K562 (cell line): ENCODE data around the gene DBP. TPM values are rescaled to one million over a fixed set of nuclear protein-coding genes. Genes with fewer than 3 reads are reported as not detected.

Experiments used
- ATAC-seq: fragments of 200-7000 bp; cut with Tn5 transposase; 3 replicates; pipeline ENCODE4 v1.9.1; 2020; ENCODE audit warnings: moderate library complexity
- BruUV-seq: library from RNA; stranded (reverse); fragments of 400-500 nt; replicated peaks from 2 replicates; lab custom pipeline; 2021; lab: Mats Ljungman, UMichigan
- CTCF ChIA-PET: fragments of 300-600 bp; formaldehyde crosslinking; extraction: SDS; loops from one replicate; lab custom pipeline; 2021; ENCODE audit warnings: low intra/inter-chr PET ratio; lab: Yijun Ruan, JAX
- POLR2A ChIA-PET: fragments of 300-600, 350-650 bp; sonication (Branson Sonifier 250); formaldehyde crosslinking; extraction: SDS; loops from one replicate; lab custom pipeline; 2021; ENCODE audit warnings: antibody characterized with exemption, inconsistent platforms; lab: Yijun Ruan, JAX
- DNase-seq, 4 experiments: peaks; one replicate each; pipeline versions ENCODE4 v3.0.0 to v3.0.0-alpha.2; 2011 to 2018; ENCODE audit warnings: low spot score in 3 of 4, mixed read lengths in 3 of 4; ENCODE audit errors: extremely low read depth in 1 of 4
- FAIRE-seq: peaks from 2 replicates; lab custom pipeline; 2011; peaks lifted over from hg19 to GRCh38; lab: Jason Lieb, UNC
- H2AFZ ChIP-seq: 2 replicates; pipeline ENCODE4 v1.6.0; 2011; ENCODE audit warnings: low read depth, low read length, control low read depth, inconsistent platforms
- H3K27ac ChIP-seq: fragments of 200-600 bp; 3 replicates; pipeline ENCODE4 v1.8.0; 2011; ENCODE audit warnings: low read depth, mild to moderate bottlenecking, control low read depth, inconsistent platforms, low read length, moderate library complexity, mixed read lengths; ENCODE audit errors: extremely low read depth
- H3K27me3 ChIP-seq, 2 experiments: fragments of 300-600 bp in 1 of 2; 2 replicates in 1 of 2; 3 replicates in 1 of 2; pipeline versions ENCODE4 v1.6.0 to v1.8.0; 2011; ENCODE audit warnings: inconsistent platforms in 2 of 2, low read length in 2 of 2, mild to moderate bottlenecking in 1 of 2, mixed read lengths in 1 of 2, moderate library complexity in 1 of 2; ENCODE audit not compliant: control insufficient read depth in 2 of 2, insufficient read depth in 2 of 2
- H3K36me3 ChIP-seq: fragments of 300-600 bp; 3 replicates; pipeline ENCODE4 v1.8.0; 2011; ENCODE audit warnings: mild to moderate bottlenecking, low read length, inconsistent platforms; ENCODE audit not compliant: control insufficient read depth, insufficient read depth
- H3K4me1 ChIP-seq, 2 experiments: fragments of 200-600 bp in 1 of 2; replicated peaks in 1 of 2; 2 replicates in 1 of 2; 3 replicates in 1 of 2; pipeline versions ENCODE4 v1.5.1 to v1.8.0; 2011; ENCODE audit warnings: inconsistent platforms in 2 of 2, low read length in 2 of 2, mild to moderate bottlenecking in 1 of 2, mixed read lengths in 1 of 2, moderate library complexity in 1 of 2; ENCODE audit not compliant: control insufficient read depth in 2 of 2, insufficient read depth in 2 of 2
- H3K4me2 ChIP-seq: 2 replicates; pipeline ENCODE4 v1.6.1; 2011; ENCODE audit warnings: low read length, control low read depth, inconsistent platforms, mixed read lengths; ENCODE audit not compliant: insufficient read depth
- H3K4me3 ChIP-seq: fragments of 200-600 bp; sonication (generic), shearing (Covaris generic); 2 replicates; pipeline ENCODE4 v1.5.1; 2016; ENCODE audit warnings: control low read depth, inconsistent platforms
- H3K79me2 ChIP-seq: fragments of 200-600 bp; 3 replicates; pipeline ENCODE4 v1.8.0; 2011; ENCODE audit warnings: low read length, inconsistent platforms; ENCODE audit not compliant: control insufficient read depth, insufficient read depth
- H3K9ac ChIP-seq, 2 experiments: 2 replicates each; pipeline versions ENCODE4 v1.6.0 to v1.6.1; 2011; ENCODE audit warnings: low read depth in 2 of 2, low read length in 2 of 2, control low read depth in 1 of 2, inconsistent platforms in 1 of 2, mild to moderate bottlenecking in 1 of 2, mixed read lengths in 1 of 2; ENCODE audit not compliant: insufficient read depth in 1 of 2
- H3K9me1 ChIP-seq: one replicate; pipeline ENCODE4 v1.6.0; 2011; ENCODE audit warnings: inconsistent platforms, mild to moderate bottlenecking, low read length, moderate library complexity; ENCODE audit not compliant: control insufficient read depth, insufficient read depth
- H3K9me3 ChIP-seq: replicated peaks from 2 replicates; pipeline ENCODE4 v1.5.1; 2011; ENCODE audit warnings: low read depth, low read length, inconsistent platforms; ENCODE audit not compliant: control insufficient read depth, insufficient read depth
- H4K20me1 ChIP-seq: replicated peaks from 2 replicates; pipeline ENCODE4 v1.6.1; 2011; ENCODE audit warnings: low read length, inconsistent platforms, mixed read lengths; ENCODE audit not compliant: control insufficient read depth, insufficient read depth
- DACH1 ChIP-seq: fragments of 450-650 bp; IDR thresholded peaks from 2 replicates; pipeline ENCODE4 v1.6.1; 2018; ENCODE audit not compliant: partially characterized antibody
- HMG20A ChIP-seq: fragments of 450-650 bp; formaldehyde crosslinking; conservative IDR thresholded peaks from 2 replicates; pipeline ENCODE4 v1.4.0; 2020; ENCODE audit warnings: mild to moderate bottlenecking, mixed read lengths
- LARP7 ChIP-seq: fragments of 450-650 bp; IDR thresholded peaks from 2 replicates; pipeline ENCODE4 v1.6.1; 2016
- NFE2L1 ChIP-seq: fragments of 450-650 bp; IDR thresholded peaks from 2 replicates; pipeline ENCODE4 v1.6.1; 2016; ENCODE audit warnings: missing genetic modification characterization, low read depth, mild to moderate bottlenecking, missing compliant biosample characterization, moderate library complexity, borderline replicate concordance
- PCBP2 ChIP-seq: fragments of 200-400 bp; formaldehyde crosslinking; IDR thresholded peaks from 2 replicates; pipeline ENCODE4 v1.6.1; 2018; ENCODE audit warnings: low read length, low read depth, mild to moderate bottlenecking, moderate library complexity; ENCODE audit not compliant: poor library complexity, severe bottlenecking
- POLR2AphosphoS5 ChIP-seq: IDR thresholded peaks from 2 replicates; pipeline ENCODE4 v1.6.1; 2011; ENCODE audit warnings: mild to moderate bottlenecking, low read depth, low read length, moderate library complexity; ENCODE audit not compliant: control insufficient read depth, insufficient read depth
- RAD51 ChIP-seq: fragments of 450-650 bp; IDR thresholded peaks from 2 replicates; pipeline ENCODE4 v1.7.1; 2016; ENCODE audit warnings: low read depth, mild to moderate bottlenecking, borderline replicate concordance
- RFX1 ChIP-seq: fragments of 450-650 bp; IDR thresholded peaks from 2 replicates; pipeline ENCODE4 v1.6.1; 2016; ENCODE audit warnings: mild to moderate bottlenecking, moderate library complexity
- SFPQ ChIP-seq: fragments of 200-400 bp; formaldehyde crosslinking; IDR thresholded peaks from 2 replicates; pipeline ENCODE4 v1.6.1; 2017; ENCODE audit warnings: mild to moderate bottlenecking, low read depth, low read length, moderate library complexity
- SRSF1 ChIP-seq: fragments of 200-400 bp; formaldehyde crosslinking; IDR thresholded peaks from 2 replicates; pipeline ENCODE4 v1.6.1; 2017; ENCODE audit warnings: mild to moderate bottlenecking, low read depth, low read length, moderate library complexity
- ZHX1 ChIP-seq: fragments of 150-350 bp; conservative IDR thresholded peaks from 2 replicates; pipeline ENCODE4 v1.6.1; 2014; ENCODE audit warnings: low read length
- ZNF316 ChIP-seq: fragments of 450-650 bp; IDR thresholded peaks from 2 replicates; pipeline ENCODE4 v1.6.1; 2016
- ZNF436 ChIP-seq: fragments of 250-450, 450-650 bp; sonication (Bioruptor Pico); formaldehyde crosslinking; IDR thresholded peaks from 2 replicates; pipeline ENCODE4 v1.7.0; 2020; ENCODE audit warnings: mild to moderate bottlenecking
- ZNF740 ChIP-seq, 3 experiments: fragments of 200-800 bp in 1 of 3; sonication (Bioruptor generic) in 1 of 3; sonication (generic) in 1 of 3; formaldehyde crosslinking in 1 of 3; IDR thresholded peaks; 2 replicates each; pipeline versions ENCODE4 v1.6.1 to v1.8.0; 2016 to 2022; ENCODE audit warnings: mild to moderate bottlenecking in 2 of 3, missing compliant biosample characterization in 2 of 3, missing genetic modification characterization in 2 of 3, missing genetic modification reagents in 1 of 3
- ZNF76 ChIP-seq: fragments of 250-450 bp; sonication (Bioruptor Pico); IDR thresholded peaks from 2 replicates; pipeline ENCODE4 v1.4.0; 2020; ENCODE audit warnings: mild to moderate bottlenecking, moderate library complexity, borderline replicate concordance
- WGBS: fragments of 100-300 bp; shearing (Covaris generic); methylation state at CpG from one replicate; pipeline ENCODE4 v1.1.6; 2016; ENCODE audit warnings: low coverage, mixed read lengths; ENCODE audit not compliant: insufficient coverage; ENCODE audit errors: missing lambda C conversion rate; 5-methylcytosine and 5-hydroxymethylcytosine counted together
- in situ Hi-C: fragments of 300-500 bp; cut with MboI; formaldehyde crosslinking; loops from 4 replicates; pipeline ENCODE4 v1.15.0; 2018; ENCODE audit warnings: inconsistent platforms, mixed read lengths
- intact Hi-C: fragments of 100-400 bp; cut with micrococcal nuclease; formaldehyde crosslinking; loops from 2 replicates; pipeline ENCODE4 v1.14.2; 2022
- polyA plus RNA-seq, 8 experiments: library from polyadenylated mRNA; depleted of rRNA in 4 of 8; stranded (reverse) in 5 of 8; unstranded in 3 of 8; fragments of >200 nt; fragmentation: Nextera tagmentation in 2 of 8; fragmentation: Illumina TruSeq in 1 of 8; extraction: Ambion mirVana in 2 of 8; extraction: Trizol in 1 of 8; gene quantifications; 2 replicates each; pipeline versions ENCODE4 v1.2.1 to v1.2.3, GENCODE V29; 2011 to 2014; ENCODE audit warnings: inconsistent platforms in 1 of 8, missing spikeins in 1 of 8
- total RNA-seq, 7 experiments: library from RNA; depleted of rRNA in 6 of 7; stranded (reverse); fragments of >200 nt in 6 of 7; fragmentation: Illumina TruSeq in 2 of 7; extraction: Trizol in 2 of 7; gene quantifications; 2 replicates each; pipeline versions ENCODE4 v1.2.1 to v1.2.3, GENCODE V29; 2011 to 2021; ENCODE audit warnings: low replicate concordance in 1 of 7

Gene DBP
- total and polyA plus RNA-seq, 9 of the 15 experiments (the other 6 are each of a cell fraction or from before 2014, with no cell fraction given), result 0.25 to 5.5 (median 1.8) TPM

- peaks cover 11% of the 10 kb centered on the region for H3K9me1 ChIP-seq
- H2AFZ ChIP-seq, result no peak overlapping the region
- H3K27me3 ChIP-seq, result no peaks in the 10 kb centered on the region
- H3K4me2 ChIP-seq, result peak overlapping the region; percentile 91; the same call in 1 of the 2 replicates
- peaks cover 37% of the 10 kb centered on the region for H4K20me1 ChIP-seq
- peak overlapping the region in 1 of 2 experiments; percentile 94; a peak in 2 of 4 replicates for H3K9ac ChIP-seq
- peaks cover 44% of the 10 kb centered on the region for H3K79me2 ChIP-seq
- no TSS peak for BruUV-seq
- CTCF ChIA-PET, result no interaction called here
- DNase-seq, result peak in 1 of 4 experiments; percentile 7
- peaks cover 30 to 63% of the 10 kb centered on the region in 2 experiments; a peak in 4 of 5 replicates for H3K4me1 ChIP-seq
- FAIRE-seq, result no peak
- intact Hi-C loops, result no loop called here
- POLR2A ChIA-PET, result interaction anchor here (0.8 to 4.7 kb wide), 14 partner anchors 8 to 169 kb away, joined by 3 to 85 read pairs (median 3); partner anchors contain the start of gene SPACA4
- no peak overlapping the region; the same call in 1 of the 2 replicates for H3K4me3 ChIP-seq
- in situ Hi-C loops, result no loop called here
- WGBS, result 68% methylated on average over 16 of the region's 19 CpGs
- H3K9me3 ChIP-seq, result no peaks in the 10 kb centered on the region
- ATAC-seq, result no peak
- peaks cover 38% of the 10 kb centered on the region; the same call in 2 of the 3 replicates for H3K36me3 ChIP-seq
- no peak overlapping the region; the same call in 2 of the 3 replicates for H3K27ac ChIP-seq
- TF ChIP-seq RFX1, result no peak
- no peak for TF ChIP-seq NFE2L1
- peak; percentile 91 for TF ChIP-seq ZNF316
- no peak for TF ChIP-seq SFPQ
- no peak for TF ChIP-seq ZHX1
- no peak for TF ChIP-seq HMG20A (CRISPR knock-in tag)
- no peak for TF ChIP-seq DACH1
- no peak for TF ChIP-seq PCBP2
- no peak for TF ChIP-seq ZNF76 (CRISPR knock-in tag)
- TF ChIP-seq SRSF1, result no peak
- TF ChIP-seq POLR2AphosphoS5, result 0 out of 2 replicates have a peak, but pooled peaks have one; percentile 8
- TF ChIP-seq RAD51, result no peak
- TF ChIP-seq ZNF436 (CRISPR knock-in tag), result no peak
- no peak for TF ChIP-seq ZNF740 (CRISPR knock-in tag; IDR thresholded peaks at IDR 0.05)
- no peak for TF ChIP-seq ZNF740 (tag; IDR thresholded peaks at IDR 0.05)
- no peak for TF ChIP-seq LARP7
Observed at GRCh38 chr19:48615231-48616040, 21.7 kb downstream of the DBP start.
